Left ventricle myocardium inferior (tissue), 1 donor: ENCODE measurements around the gene GRM7. TPM values are rescaled to one million over a fixed set of nuclear protein-coding genes. Genes with fewer than 3 reads are reported as not detected.

ENCODE experiments used
- DNase-seq: peaks from one replicate; pipeline ENCODE4 v3.0.0-alpha.2; 2020
- H3K27ac ChIP-seq: fragments of 200-600 bp; replicated peaks from 2 replicates; pipeline ENCODE4 v1.8.0; 2021
- H3K27me3 ChIP-seq: fragments of 200-600 bp; 2 replicates; pipeline ENCODE4 v1.8.0; 2021; ENCODE audit warnings: low read depth
- H3K36me3 ChIP-seq: fragments of 200-600 bp; 2 replicates; pipeline ENCODE4 v1.8.0; 2021
- H3K4me1 ChIP-seq: fragments of 200-600 bp; 2 replicates; pipeline ENCODE4 v1.8.0; 2021
- H3K4me3 ChIP-seq: fragments of 200-600 bp; 2 replicates; pipeline ENCODE4 v1.8.0; 2021; ENCODE audit warnings: mild to moderate bottlenecking, moderate library complexity
- H3K9me3 ChIP-seq: fragments of 200-600 bp; replicated peaks from 2 replicates; pipeline ENCODE4 v1.8.0; 2021
- intact Hi-C: fragments of 100-400 bp; cut with micrococcal nuclease; formaldehyde crosslinking; loops from one replicate; pipeline ENCODE4 v1.11.0; 2022
- long read RNA-seq: library from polyadenylated mRNA; unstranded; transcript quantifications from one replicate; pipeline ENCODE4 v2.0.0, GENCODE V29; 2021
- total RNA-seq: library from RNA; stranded (reverse); fragmentation: NEBNext Ultra II Directional; extraction: Animal tissue kit (Norgen Biotek cat#: 25700); gene quantifications from one replicate; pipeline ENCODE4 v1.2.1, GENCODE V29; 2021
- TF ChIP-seq, protein P1 (sequence below): fragments of 200-600 bp; IDR thresholded peaks from 2 replicates; pipeline ENCODE4 v1.8.0; 2021; ENCODE audit warnings: antibody characterized with exemption, mild to moderate bottlenecking, borderline replicate concordance
- donor health status: DM: no; HTN: yes; CAD: no; lungs with severe emphysema.

The GRM7 gene
- total RNA-seq = not detected
- long read RNA-seq = 0 reads

DNA sequence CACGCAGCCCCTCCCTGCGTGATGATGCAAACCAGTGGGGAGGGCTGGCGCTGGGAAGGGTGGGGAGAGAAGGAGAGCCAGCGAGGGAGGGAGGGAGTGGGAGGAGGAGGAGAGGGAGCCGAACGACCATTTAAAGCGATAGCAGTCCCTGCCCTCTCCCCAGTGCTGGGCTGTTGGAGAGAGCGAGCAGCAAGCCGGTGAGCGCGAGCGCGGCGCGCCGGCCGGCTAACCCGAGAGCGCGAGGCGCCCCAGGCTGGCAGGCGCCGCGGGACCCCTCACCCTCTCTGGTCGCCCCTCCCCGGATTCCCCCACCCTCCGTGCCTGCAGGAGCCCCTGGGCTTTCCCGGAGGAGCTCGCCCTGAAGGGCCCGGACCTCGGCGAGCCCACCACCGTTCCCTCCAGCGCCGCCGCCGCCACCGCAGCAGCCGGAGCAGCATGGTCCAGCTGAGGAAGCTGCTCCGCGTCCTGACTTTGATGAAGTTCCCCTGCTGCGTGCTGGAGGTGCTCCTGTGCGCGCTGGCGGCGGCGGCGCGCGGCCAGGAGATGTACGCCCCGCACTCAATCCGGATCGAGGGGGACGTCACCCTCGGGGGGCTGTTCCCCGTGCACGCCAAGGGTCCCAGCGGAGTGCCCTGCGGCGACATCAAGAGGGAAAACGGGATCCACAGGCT, at the start of gene GRM7:
Gene GRM7 (plus strand): TSS at position 162 of the 671 bp plus-strand sequence.
- H3K4me1 ChIP-seq = peaks cover 15% of the 10 kb centered on the region
- DNase-seq = no peak
- H3K4me3 ChIP-seq = peak within 1 kb of the TSS; percentile 49
- H3K27ac ChIP-seq = no peak within 1 kb of the TSS
- intact Hi-C loops = no loop called here
- peaks cover 88% of the 10 kb centered on the region for H3K27me3 ChIP-seq
- no peaks in the 10 kb centered on the region for H3K9me3 ChIP-seq
- TF ChIP-seq, protein P1, sequence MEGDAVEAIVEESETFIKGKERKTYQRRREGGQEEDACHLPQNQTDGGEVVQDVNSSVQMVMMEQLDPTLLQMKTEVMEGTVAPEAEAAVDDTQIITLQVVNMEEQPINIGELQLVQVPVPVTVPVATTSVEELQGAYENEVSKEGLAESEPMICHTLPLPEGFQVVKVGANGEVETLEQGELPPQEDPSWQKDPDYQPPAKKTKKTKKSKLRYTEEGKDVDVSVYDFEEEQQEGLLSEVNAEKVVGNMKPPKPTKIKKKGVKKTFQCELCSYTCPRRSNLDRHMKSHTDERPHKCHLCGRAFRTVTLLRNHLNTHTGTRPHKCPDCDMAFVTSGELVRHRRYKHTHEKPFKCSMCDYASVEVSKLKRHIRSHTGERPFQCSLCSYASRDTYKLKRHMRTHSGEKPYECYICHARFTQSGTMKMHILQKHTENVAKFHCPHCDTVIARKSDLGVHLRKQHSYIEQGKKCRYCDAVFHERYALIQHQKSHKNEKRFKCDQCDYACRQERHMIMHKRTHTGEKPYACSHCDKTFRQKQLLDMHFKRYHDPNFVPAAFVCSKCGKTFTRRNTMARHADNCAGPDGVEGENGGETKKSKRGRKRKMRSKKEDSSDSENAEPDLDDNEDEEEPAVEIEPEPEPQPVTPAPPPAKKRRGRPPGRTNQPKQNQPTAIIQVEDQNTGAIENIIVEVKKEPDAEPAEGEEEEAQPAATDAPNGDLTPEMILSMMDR = no peak
- H3K36me3 ChIP-seq = no peaks in the 10 kb centered on the region

DNA sequence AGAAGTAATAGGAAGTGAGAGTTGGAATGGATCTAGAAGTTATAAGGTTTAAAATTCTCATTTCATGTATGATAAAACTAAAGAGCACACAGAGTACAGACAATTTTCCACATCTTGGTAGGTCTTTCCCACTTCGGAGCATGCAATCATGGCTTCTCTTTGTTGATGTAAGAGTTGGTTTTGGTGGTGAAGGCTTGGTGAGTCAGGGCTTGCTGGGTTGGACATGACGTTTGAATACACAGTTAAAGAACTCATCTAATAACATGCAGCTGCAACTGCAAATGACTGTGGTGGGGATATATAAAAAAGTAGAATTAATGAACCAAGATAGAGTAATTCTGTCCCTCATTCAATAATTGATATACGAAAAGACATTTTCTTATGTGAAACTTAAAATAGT, 39.5 kb upstream of the GRM7 start:
- Histone ChIP-seq H3K27ac (no peak overlapping the region), H3K36me3 (no peaks in the 10 kb centered on the region), H3K4me1 (no peaks in the 10 kb centered on the region), H3K9me3 (no peaks in the 10 kb centered on the region), H3K27me3 (no peaks in the 10 kb centered on the region), H3K4me3 (no peak overlapping the region)
- intact Hi-C loops = no loop called here
- no peak for DNase-seq
- TF ChIP-seq, protein P1 = no peak

DNA sequence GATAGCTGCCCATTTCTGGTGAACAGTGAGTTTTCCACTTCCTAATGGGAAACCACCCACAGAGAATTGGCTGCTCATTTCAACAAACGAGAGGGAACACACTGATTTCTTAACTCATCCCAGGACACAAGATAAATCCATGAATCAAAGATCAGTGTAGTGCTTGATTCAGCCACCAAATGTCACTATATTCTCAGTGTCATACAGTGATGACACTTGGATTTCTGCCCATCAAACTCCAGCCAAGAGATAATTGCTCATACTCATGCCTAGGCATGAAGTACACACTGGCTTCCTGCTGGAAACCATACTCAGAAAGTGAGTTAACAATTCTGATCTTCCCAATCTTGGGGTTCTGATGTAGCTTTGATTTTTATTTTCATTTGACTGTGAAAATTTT, 35.4 kb upstream of the GRM7 start:
- Histone ChIP-seq H3K4me1 (peaks cover 8% of the 10 kb centered on the region), H3K9me3 (no peaks in the 10 kb centered on the region), H3K4me3 (no peak overlapping the region), H3K27ac (no peak overlapping the region), H3K27me3 (no peaks in the 10 kb centered on the region), H3K36me3 (no peaks in the 10 kb centered on the region)
- intact Hi-C loops = no loop called here
- TF ChIP-seq, protein P1 = no peak
- DNase-seq = no peak

DNA sequence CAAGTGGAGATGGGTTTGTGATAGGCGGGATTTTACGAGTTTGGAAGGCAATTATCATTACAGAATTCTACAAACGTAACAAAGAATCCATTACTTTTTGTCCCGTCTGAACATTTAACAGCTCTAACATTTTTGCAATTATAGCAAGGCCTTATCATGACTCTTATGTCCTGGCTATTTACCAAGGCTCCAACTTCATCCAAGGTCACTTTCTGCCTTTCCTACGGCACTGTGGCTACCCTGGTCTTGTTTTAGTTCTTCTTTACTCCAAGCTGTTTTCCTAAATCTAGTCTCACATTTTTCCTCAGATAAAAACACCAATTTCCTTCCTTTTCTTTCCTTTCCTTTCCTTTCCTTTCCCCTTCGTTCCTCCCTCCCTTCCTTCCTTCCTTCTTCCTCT, 33.5 kb upstream of the GRM7 start:
- TF ChIP-seq, protein P1 = no peak
- no peak overlapping the region for H3K27ac ChIP-seq
- no peaks in the 10 kb centered on the region for H3K9me3 ChIP-seq
- H3K27me3 ChIP-seq = no peaks in the 10 kb centered on the region
- intact Hi-C loops = no loop called here
- H3K4me1 ChIP-seq = peaks cover 8% of the 10 kb centered on the region
- no peaks in the 10 kb centered on the region for H3K36me3 ChIP-seq
- DNase-seq = no peak
- H3K4me3 ChIP-seq = no peak overlapping the region

DNA sequence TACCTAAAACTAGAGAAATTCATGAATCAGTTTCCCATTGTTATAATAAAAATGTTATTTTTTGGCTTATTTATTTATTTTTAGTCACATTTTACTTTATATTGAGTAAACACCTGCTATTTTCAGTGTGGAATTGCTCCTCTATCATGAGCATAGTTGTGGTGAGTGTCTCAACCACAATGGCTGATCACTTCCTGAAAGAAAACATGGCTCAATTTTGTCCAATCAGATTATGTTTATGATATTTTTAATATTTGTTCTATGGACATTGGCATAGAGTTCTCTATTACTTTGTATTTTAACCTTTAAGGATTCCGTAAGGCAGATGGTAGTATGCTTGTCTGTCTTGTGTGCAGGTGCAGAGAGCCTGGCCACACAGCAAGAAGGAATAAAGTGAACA, 16.2 kb upstream of the GRM7 start:
- H3K27ac ChIP-seq = no peak overlapping the region
- TF ChIP-seq, protein P1 = no peak
- intact Hi-C loops = no loop called here

More for the DNA sequence above, 16.2 kb upstream of the GRM7 start:
- H3K9me3 ChIP-seq = peaks cover 5% of the 10 kb centered on the region
- H3K27me3 ChIP-seq = no peaks in the 10 kb centered on the region
- no peak for DNase-seq
- no peak overlapping the region for H3K4me3 ChIP-seq
- no peaks in the 10 kb centered on the region for H3K4me1 ChIP-seq
- H3K36me3 ChIP-seq = no peaks in the 10 kb centered on the region
